GM12872 (cell line): ENCODE measurements around the gene SOX6.

Experiments
- CTCF ChIP-seq: IDR thresholded peaks from 3 replicates; pipeline ENCODE4 v1.5.1; 2011; ENCODE audit warnings: low read depth, mild to moderate bottlenecking, low read length, moderate library complexity; ENCODE audit not compliant: insufficient read depth

SOX6 gene

GRCh38 chr11:16287630-16288280, 68.6 kb downstream of the SOX6 start:
- no peak for TF ChIP-seq CTCF

GRCh38 chr11:16286095-16286494, 70.3 kb downstream of the SOX6 start:
- no peak for TF ChIP-seq CTCF

GRCh38 chr11:16280256-16280682, 76.1 kb downstream of the SOX6 start:
- no peak for TF ChIP-seq CTCF

GRCh38 chr11:16279524-16279923, 76.8 kb downstream of the SOX6 start:
- no peak for TF ChIP-seq CTCF

- TF ChIP-seq CTCF: no peak
Observed at GRCh38 chr11:16278979-16279378, 77.4 kb downstream of the SOX6 start.

- no peak for TF ChIP-seq CTCF
Observed at GRCh38 chr11:16278273-16278672, 78.1 kb downstream of the SOX6 start.

- TF ChIP-seq CTCF: no peak
Observed at GRCh38 chr11:16276251-16276650, 80.1 kb downstream of the SOX6 start.
